ENCODE results near the gene RHBDD3.
"Not testable (repeated sequence)": the region's sequence is repeated elsewhere in the genome, so short reads cannot be mapped to it uniquely, and the experiment has no call there.

The RHBDD3 gene

DNA sequence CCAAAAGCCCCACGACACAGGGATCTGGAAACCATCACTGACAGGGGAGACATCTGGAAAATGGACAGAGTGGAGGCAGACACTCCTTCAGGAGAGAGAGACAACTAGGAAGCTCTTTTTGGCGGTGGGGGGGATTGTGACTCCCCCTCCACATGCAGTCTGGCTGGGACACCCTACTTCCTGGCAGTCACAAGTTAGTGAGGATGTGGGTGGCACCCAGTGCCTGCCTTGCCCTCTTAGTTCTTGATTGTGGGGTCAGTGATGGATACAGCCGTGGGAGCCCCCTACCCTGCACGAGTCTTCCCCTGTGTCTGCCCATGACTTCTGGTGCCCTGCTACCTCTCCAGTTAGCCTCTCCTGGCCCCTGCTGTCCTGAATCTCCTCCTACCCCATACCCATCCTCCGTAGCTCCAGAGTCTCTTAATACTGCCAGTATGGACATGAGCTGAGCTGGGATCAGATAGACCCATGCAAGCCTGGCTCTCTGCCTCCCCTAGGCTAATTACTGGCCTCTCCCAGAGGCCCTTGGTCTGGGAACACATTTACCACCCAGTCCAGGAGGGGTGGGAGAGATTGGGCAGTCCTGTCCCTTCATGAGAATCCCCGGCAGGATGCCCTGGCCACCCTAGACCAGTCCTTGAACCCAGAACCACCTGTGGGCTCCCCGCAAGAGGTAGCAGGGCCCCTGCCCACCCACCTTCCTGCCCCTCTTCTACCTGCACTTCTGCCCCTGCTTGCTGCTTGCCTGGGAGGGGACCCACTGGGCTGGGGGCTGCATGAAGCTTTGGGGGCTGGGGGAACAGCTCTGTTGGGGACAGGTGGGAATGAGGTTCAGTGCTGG lies 22.8 kb downstream of the RHBDD3 start (continued):
- no peak for TF ChIP-seq ZNF70 (CRISPR knock-in tag; IDR thresholded peaks at IDR 0.05)

DNA sequence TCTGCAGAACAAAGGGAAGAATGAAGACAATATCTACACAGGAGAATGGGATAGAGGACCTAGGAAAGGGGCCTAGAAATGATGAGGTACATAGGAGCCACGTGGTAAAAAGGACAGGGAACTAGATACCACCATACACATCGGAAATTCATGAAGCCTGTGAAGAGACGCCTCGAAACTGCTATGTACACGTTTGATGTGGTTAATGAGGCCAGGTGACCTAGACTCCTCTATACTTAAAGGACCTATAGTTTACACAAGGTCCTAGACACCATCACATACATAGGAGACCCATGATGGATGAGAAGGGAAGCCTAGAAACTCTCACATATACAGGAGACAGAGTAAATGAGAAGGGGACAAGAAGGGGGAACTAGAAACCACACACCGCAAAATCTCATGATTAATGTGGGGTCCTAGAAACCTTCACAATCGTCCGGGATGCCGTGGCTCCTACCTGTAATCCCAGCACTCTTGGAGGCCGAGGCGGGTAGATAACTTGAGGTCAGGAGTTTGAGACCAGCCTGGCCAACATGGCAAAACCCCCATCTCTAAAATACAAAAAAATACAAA lies 23.8 kb downstream of the RHBDD3 start:
- ATAC-seq: no peak
- no peak for TF ChIP-seq RARB (CRISPR knock-in tag; IDR thresholded peaks at IDR 0.05)
- no peak for TF ChIP-seq PPARA (CRISPR knock-in tag; IDR thresholded peaks at IDR 0.05; ENCODE audit: borderline replicate concordance)
- TF ChIP-seq CSDC2 (CRISPR knock-in tag; IDR thresholded peaks at IDR 0.05): no peak
- TF ChIP-seq, protein P1, sequence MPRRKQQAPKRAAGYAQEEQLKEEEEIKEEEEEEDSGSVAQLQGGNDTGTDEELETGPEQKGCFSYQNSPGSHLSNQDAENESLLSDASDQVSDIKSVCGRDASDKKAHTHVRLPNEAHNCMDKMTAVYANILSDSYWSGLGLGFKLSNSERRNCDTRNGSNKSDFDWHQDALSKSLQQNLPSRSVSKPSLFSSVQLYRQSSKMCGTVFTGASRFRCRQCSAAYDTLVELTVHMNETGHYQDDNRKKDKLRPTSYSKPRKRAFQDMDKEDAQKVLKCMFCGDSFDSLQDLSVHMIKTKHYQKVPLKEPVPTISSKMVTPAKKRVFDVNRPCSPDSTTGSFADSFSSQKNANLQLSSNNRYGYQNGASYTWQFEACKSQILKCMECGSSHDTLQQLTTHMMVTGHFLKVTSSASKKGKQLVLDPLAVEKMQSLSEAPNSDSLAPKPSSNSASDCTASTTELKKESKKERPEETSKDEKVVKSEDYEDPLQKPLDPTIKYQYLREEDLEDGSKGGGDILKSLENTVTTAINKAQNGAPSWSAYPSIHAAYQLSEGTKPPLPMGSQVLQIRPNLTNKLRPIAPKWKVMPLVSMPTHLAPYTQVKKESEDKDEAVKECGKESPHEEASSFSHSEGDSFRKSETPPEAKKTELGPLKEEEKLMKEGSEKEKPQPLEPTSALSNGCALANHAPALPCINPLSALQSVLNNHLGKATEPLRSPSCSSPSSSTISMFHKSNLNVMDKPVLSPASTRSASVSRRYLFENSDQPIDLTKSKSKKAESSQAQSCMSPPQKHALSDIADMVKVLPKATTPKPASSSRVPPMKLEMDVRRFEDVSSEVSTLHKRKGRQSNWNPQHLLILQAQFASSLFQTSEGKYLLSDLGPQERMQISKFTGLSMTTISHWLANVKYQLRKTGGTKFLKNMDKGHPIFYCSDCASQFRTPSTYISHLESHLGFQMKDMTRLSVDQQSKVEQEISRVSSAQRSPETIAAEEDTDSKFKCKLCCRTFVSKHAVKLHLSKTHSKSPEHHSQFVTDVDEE (CRISPR knock-in tag; IDR thresholded peaks at IDR 0.05): no peak
- TF ChIP-seq, protein P2, sequence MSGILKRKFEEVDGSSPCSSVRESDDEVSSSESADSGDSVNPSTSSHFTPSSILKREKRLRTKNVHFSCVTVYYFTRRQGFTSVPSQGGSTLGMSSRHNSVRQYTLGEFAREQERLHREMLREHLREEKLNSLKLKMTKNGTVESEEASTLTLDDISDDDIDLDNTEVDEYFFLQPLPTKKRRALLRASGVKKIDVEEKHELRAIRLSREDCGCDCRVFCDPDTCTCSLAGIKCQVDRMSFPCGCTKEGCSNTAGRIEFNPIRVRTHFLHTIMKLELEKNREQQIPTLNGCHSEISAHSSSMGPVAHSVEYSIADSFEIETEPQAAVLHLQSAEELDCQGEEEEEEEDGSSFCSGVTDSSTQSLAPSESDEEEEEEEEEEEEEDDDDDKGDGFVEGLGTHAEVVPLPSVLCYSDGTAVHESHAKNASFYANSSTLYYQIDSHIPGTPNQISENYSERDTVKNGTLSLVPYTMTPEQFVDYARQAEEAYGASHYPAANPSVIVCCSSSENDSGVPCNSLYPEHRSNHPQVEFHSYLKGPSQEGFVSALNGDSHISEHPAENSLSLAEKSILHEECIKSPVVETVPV (CRISPR knock-in tag; IDR thresholded peaks at IDR 0.05): no peak
- no peak for TF ChIP-seq OSR1 (CRISPR knock-in tag; IDR thresholded peaks at IDR 0.05)

DNA sequence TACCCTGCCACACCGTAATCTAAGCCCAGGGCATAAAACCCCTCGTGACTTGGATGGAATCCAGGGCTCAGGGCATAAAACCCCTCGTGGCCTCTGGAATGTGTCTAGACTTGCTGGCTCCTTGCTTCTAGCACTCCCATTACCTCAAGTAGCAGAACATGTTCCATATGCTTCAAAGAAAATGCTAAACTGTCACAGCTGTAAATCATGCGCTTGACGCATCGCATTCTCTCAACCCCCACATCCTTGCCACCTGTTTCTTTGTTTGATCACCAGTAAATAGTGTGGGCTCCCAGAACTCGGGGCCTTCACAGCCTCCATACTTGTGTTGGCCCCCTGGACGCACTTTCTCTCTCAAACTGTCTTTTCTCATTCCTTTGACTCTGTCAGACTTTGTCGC lies 27.3 kb downstream of the RHBDD3 start:
- ATAC-seq: not testable (repeated sequence)

- ATAC-seq: no peak
- no peak for TF ChIP-seq ESRRG (CRISPR knock-in tag; IDR thresholded peaks at IDR 0.05)
- no peak for TF ChIP-seq POU6F1 (CRISPR knock-in tag; IDR thresholded peaks at IDR 0.05; ENCODE audit: borderline replicate concordance, low read depth)
- TF ChIP-seq, protein P2 (CRISPR knock-in tag; IDR thresholded peaks at IDR 0.05): no peak
- no peak for TF ChIP-seq PPARA (CRISPR knock-in tag; IDR thresholded peaks at IDR 0.05; ENCODE audit: borderline replicate concordance)
- TF ChIP-seq RARB (CRISPR knock-in tag; IDR thresholded peaks at IDR 0.05): no peak
- TF ChIP-seq TCF4 (CRISPR knock-in tag; IDR thresholded peaks at IDR 0.05; ENCODE audit: borderline replicate concordance): no peak
- TF ChIP-seq OSR1 (CRISPR knock-in tag; IDR thresholded peaks at IDR 0.05): no peak
- no peak for TF ChIP-seq BACH2 (CRISPR knock-in tag; IDR thresholded peaks at IDR 0.05; ENCODE audit: borderline replicate concordance)
- no peak for TF ChIP-seq ISL1 (CRISPR knock-in tag; IDR thresholded peaks at IDR 0.05)
- TF ChIP-seq ZNF8 (CRISPR knock-in tag; IDR thresholded peaks at IDR 0.05): no peak
- TF ChIP-seq ZFP3 (CRISPR knock-in tag; IDR thresholded peaks at IDR 0.05): no peak
- no peak for TF ChIP-seq CSDC2 (CRISPR knock-in tag; IDR thresholded peaks at IDR 0.05)
- TF ChIP-seq, protein P1 (CRISPR knock-in tag; IDR thresholded peaks at IDR 0.05): no peak
- no peak for TF ChIP-seq PATZ1 (CRISPR knock-in tag; IDR thresholded peaks at IDR 0.05; ENCODE audit: borderline replicate concordance)
- TF ChIP-seq CREB5 (CRISPR knock-in tag; IDR thresholded peaks at IDR 0.05; ENCODE audit: low read depth): no peak
- no peak for TF ChIP-seq GLIS3 (CRISPR knock-in tag; IDR thresholded peaks at IDR 0.05)
Observed at GRCh38 chr22:29233277-29233877, 34.4 kb downstream of the RHBDD3 start.

Data from SK-N-SH treated with all-trans-retinoic acid at 6 μM for 48 hours (cell line).